Nephron (organoid): ENCODE results near the gene SLC22A23.

Source experiments
- H3K27ac Mint-ChIP-seq, 3 experiments: 2 replicates each; pipeline ENCODE4 v1.8.0; 2020; ENCODE audit warnings: mixed read lengths in 3 of 3, mild to moderate bottlenecking in 2 of 3, moderate library complexity in 1 of 3
- H3K27me3 Mint-ChIP-seq: 2 replicates; pipeline ENCODE4 v1.8.0; 2021; ENCODE audit warnings: low read depth, mild to moderate bottlenecking, moderate library complexity, mixed read lengths
- H3K36me3 Mint-ChIP-seq: 2 replicates; pipeline ENCODE4 v1.8.0; 2020; ENCODE audit warnings: low read depth, mixed read lengths
- H3K4me1 Mint-ChIP-seq: 2 replicates; pipeline ENCODE4 v1.8.0; 2020; ENCODE audit warnings: mixed read lengths
- H3K4me3 Mint-ChIP-seq, 3 experiments: 2 replicates each; pipeline ENCODE4 v1.8.0; 2020; ENCODE audit warnings: mild to moderate bottlenecking in 3 of 3, mixed read lengths in 3 of 3, moderate library complexity in 2 of 3
- H3K9me3 Mint-ChIP-seq: 2 replicates; pipeline ENCODE4 v1.8.0; 2020; ENCODE audit warnings: mixed read lengths
- CTCF ChIP-seq, 3 experiments: fragments of 200-600 bp; sonication (generic); IDR thresholded peaks; one replicate each; pipeline ENCODE4 v1.5.0; 2021; ENCODE audit warnings: antibody characterized with exemption in 3 of 3; ENCODE audit not compliant: unreplicated experiment in 3 of 3

Gene SLC22A23

DNA sequence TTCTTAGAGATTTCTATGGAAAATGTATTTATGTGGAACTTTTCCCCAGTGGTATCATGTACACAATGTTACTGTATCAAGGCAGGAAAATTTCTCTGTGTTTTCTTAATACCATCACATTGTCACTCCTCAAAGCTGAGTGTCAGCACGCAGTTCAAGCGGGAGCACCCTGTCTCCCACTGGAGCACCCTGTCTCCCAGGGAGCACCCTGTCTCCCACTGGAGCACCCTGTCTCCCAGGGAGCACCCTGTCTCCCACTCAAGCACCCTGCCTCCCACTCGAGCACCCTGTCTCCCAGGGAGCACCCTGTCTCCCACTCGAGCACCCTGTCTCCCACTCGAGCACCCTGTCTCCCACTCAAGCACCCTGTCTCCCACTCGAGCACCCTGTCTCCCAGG, 146.8 kb downstream of the SLC22A23 start:
- Mint-ChIP-seq H3K36me3 (peaks cover 7% of the 10 kb centered on the region), H3K4me1 (peaks cover 32% of the 10 kb centered on the region), H3K27ac (no peak overlapping the region), H3K27me3 (peaks cover 16% of the 10 kb centered on the region), H3K9me3 (no peaks in the 10 kb centered on the region), H3K4me3 (no peak overlapping the region)
- no peak for TF ChIP-seq CTCF (IDR thresholded peaks at IDR 0.05; ENCODE audit: unreplicated experiment in 3 of 3)

GRCh38 chr6:3309391-3310050, 147.3 kb downstream of the SLC22A23 start:
- Mint-ChIP-seq H3K27ac (no peak overlapping the region), H3K27me3 (peaks cover 16% of the 10 kb centered on the region), H3K9me3 (no peaks in the 10 kb centered on the region), H3K4me3 (no peak overlapping the region), H3K36me3 (peaks cover 9% of the 10 kb centered on the region), H3K4me1 (peaks cover 32% of the 10 kb centered on the region)
- no peak for TF ChIP-seq CTCF (IDR thresholded peaks at IDR 0.05; ENCODE audit: unreplicated experiment in 3 of 3)

- peaks cover 29% of the 10 kb centered on the region for H3K4me1 Mint-ChIP-seq
- TF ChIP-seq CTCF (IDR thresholded peaks at IDR 0.05; ENCODE audit: unreplicated experiment in 3 of 3): no peak
- peaks cover 12% of the 10 kb centered on the region for H3K36me3 Mint-ChIP-seq
- H3K27me3 Mint-ChIP-seq: peaks cover 12% of the 10 kb centered on the region
- H3K27ac Mint-ChIP-seq: no peak overlapping the region
- no peaks in the 10 kb centered on the region for H3K9me3 Mint-ChIP-seq
- no peak overlapping the region for H3K4me3 Mint-ChIP-seq
Measured at GRCh38 chr6:3308106-3308505, 148.7 kb downstream of the SLC22A23 start.

- peaks cover 22% of the 10 kb centered on the region for H3K4me1 Mint-ChIP-seq
- TF ChIP-seq CTCF (IDR thresholded peaks at IDR 0.05; ENCODE audit: unreplicated experiment in 3 of 3): no peak
- H3K27me3 Mint-ChIP-seq: peaks cover 8% of the 10 kb centered on the region
- H3K9me3 Mint-ChIP-seq: no peaks in the 10 kb centered on the region
- H3K4me3 Mint-ChIP-seq: no peak overlapping the region
- no peak overlapping the region for H3K27ac Mint-ChIP-seq
- peaks cover 19% of the 10 kb centered on the region for H3K36me3 Mint-ChIP-seq
Measured at GRCh38 chr6:3307436-3307835, 149.4 kb downstream of the SLC22A23 start.

- TF ChIP-seq CTCF (IDR thresholded peaks at IDR 0.05; ENCODE audit: unreplicated experiment in 3 of 3): no peak
- H3K27me3 Mint-ChIP-seq: peaks cover 8% of the 10 kb centered on the region
- no peak overlapping the region for H3K4me3 Mint-ChIP-seq
- peaks cover 5% of the 10 kb centered on the region for H3K9me3 Mint-ChIP-seq
- peaks cover 19% of the 10 kb centered on the region for H3K4me1 Mint-ChIP-seq
- H3K36me3 Mint-ChIP-seq: peaks cover 22% of the 10 kb centered on the region
- no peak overlapping the region for H3K27ac Mint-ChIP-seq
Measured at GRCh38 chr6:3306848-3307247, 150.0 kb downstream of the SLC22A23 start.

- Mint-ChIP-seq H3K9me3 (peaks cover 5% of the 10 kb centered on the region), H3K4me1 (peaks cover 12% of the 10 kb centered on the region), H3K27me3 (peaks cover 4% of the 10 kb centered on the region), H3K36me3 (peaks cover 22% of the 10 kb centered on the region), H3K27ac (no peak overlapping the region), H3K4me3 (no peak overlapping the region)
- TF ChIP-seq CTCF (IDR thresholded peaks at IDR 0.05; ENCODE audit: unreplicated experiment in 3 of 3): no peak
Measured at GRCh38 chr6:3305831-3306230, 151.0 kb downstream of the SLC22A23 start.
